Fibroblast of lung (primary cell): ENCODE measurements around the gene ERBB4. TPM values are rescaled to one million over a fixed set of nuclear protein-coding genes. Genes with fewer than 3 reads are reported as not detected.

Experiments
- DNase-seq, 2 donors: peaks; one replicate each; pipeline versions ENCODE4 v3.0.0 to v3.0.0-alpha.2; 2010; ENCODE audit warnings: low read depth in 2 of 2
- H2AFZ ChIP-seq: 2 replicates; pipeline ENCODE4 v1.5.1; 2012; ENCODE audit warnings: low read length, control low read depth, inconsistent platforms
- H3K27ac ChIP-seq: 2 replicates; pipeline ENCODE4 v1.5.1; 2011; ENCODE audit warnings: low read length, control low read depth; ENCODE audit not compliant: insufficient read depth
- H3K27me3 ChIP-seq: 2 replicates; pipeline ENCODE4 v1.5.1; 2011; ENCODE audit warnings: mild to moderate bottlenecking, low read length; ENCODE audit not compliant: control insufficient read depth, insufficient read depth
- H3K36me3 ChIP-seq: 2 replicates; pipeline ENCODE4 v1.5.1; 2011; ENCODE audit warnings: low read length; ENCODE audit not compliant: control insufficient read depth, insufficient read depth
- H3K4me1 ChIP-seq: 2 replicates; pipeline ENCODE4 v1.5.1; 2011; ENCODE audit warnings: low read length; ENCODE audit not compliant: control insufficient read depth, insufficient read depth; ENCODE audit errors: extremely low read depth
- H3K4me2 ChIP-seq: 2 replicates; pipeline ENCODE4 v1.5.1; 2011; ENCODE audit warnings: low read length, control low read depth; ENCODE audit not compliant: insufficient read depth; ENCODE audit errors: extremely low read depth
- H3K4me3 ChIP-seq, 4 experiments: fragments of 200-600 bp in 1 of 4; sonication (generic) in 1 of 4; replicated peaks in 1 of 4; 2 replicates each; pipeline ENCODE4 v1.5.1; 2011 to 2016; ENCODE audit warnings: low read length in 4 of 4, low read depth in 3 of 4, mild to moderate bottlenecking in 3 of 4, control low read depth in 2 of 4, inconsistent platforms in 1 of 4, mixed read lengths in 1 of 4; ENCODE audit not compliant: insufficient read depth in 1 of 4; ENCODE audit errors: control extremely low read depth in 1 of 4
- H3K79me2 ChIP-seq: 2 replicates; pipeline ENCODE4 v1.5.1; 2012; ENCODE audit warnings: mild to moderate bottlenecking, low read length, inconsistent platforms; ENCODE audit not compliant: control insufficient read depth, insufficient read depth
- H3K9ac ChIP-seq: 2 replicates; pipeline ENCODE4 v1.5.1; 2011; ENCODE audit warnings: mild to moderate bottlenecking, low read length, control low read depth; ENCODE audit not compliant: insufficient read depth
- H3K9me3 ChIP-seq: 2 replicates; pipeline ENCODE4 v1.5.1; 2012; ENCODE audit warnings: low read depth, low read length; ENCODE audit not compliant: control insufficient read depth, insufficient read depth
- H4K20me1 ChIP-seq: 2 replicates; pipeline ENCODE4 v1.5.1; 2011; ENCODE audit warnings: low read length; ENCODE audit not compliant: control insufficient read depth, insufficient read depth; ENCODE audit errors: extremely low read depth
- CTCF ChIP-seq, 2 donors: IDR thresholded peaks in 1 of 2; conservative IDR thresholded peaks in 1 of 2; 1 replicate in 1 of 2; 2 replicates in 1 of 2; pipeline ENCODE4 v1.5.1; 2011 to 2012; ENCODE audit warnings: low read length in 2 of 2, control low read depth in 1 of 2, inconsistent platforms in 1 of 2, low read depth in 1 of 2, mild to moderate bottlenecking in 1 of 2
- EZH2 ChIP-seq: IDR thresholded peaks from 2 replicates; pipeline ENCODE4 v1.5.1; 2012; ENCODE audit warnings: low read length, control low read depth, mild to moderate bottlenecking; ENCODE audit errors: missing control alignments
- polyA plus RNA-seq, 2 donors: library from polyadenylated mRNA; depleted of rRNA in 1 of 2; stranded (reverse) in 1 of 2; unstranded in 1 of 2; fragments of >200 nt; gene quantifications; 2 replicates each; pipeline ENCODE4 v1.2.1, GENCODE V29; 2011 to 2012; ENCODE audit warnings: missing spikeins in 1 of 2
- total RNA-seq: library from RNA; depleted of rRNA; stranded (reverse); fragments of >200 nt; gene quantifications from 2 replicates; pipeline ENCODE4 v1.2.1, GENCODE V29; 2014

ERBB4 gene
- total and polyA plus RNA-seq, 2 donors (not counting 1 experiment from before 2014, with no cell fraction given) = 0.08 to 0.17 TPM

- Histone ChIP-seq H3K4me3 (peak overlapping the region; percentile 33 to 61 (median 34)), H3K36me3 (no peaks in the 10 kb centered on the region), H3K4me2 (peak overlapping the region; percentile 89), H4K20me1 (no peaks in the 10 kb centered on the region), H3K27ac (no peak overlapping the region), H3K9ac (no peak overlapping the region), H3K9me3 (no peaks in the 10 kb centered on the region), H3K27me3 (peaks cover 17% of the 10 kb centered on the region), H2AFZ (no peak overlapping the region), H3K79me2 (no peaks in the 10 kb centered on the region), H3K4me1 (peaks cover 2% of the 10 kb centered on the region)
- peak in 1 of 2 donors; percentile 17 for DNase-seq
- TF ChIP-seq EZH2 = peak; percentile 67
- no peak for TF ChIP-seq CTCF (conservative IDR thresholded peaks at IDR 0.05 in 1 of 2, IDR thresholded peaks at IDR 0.05 in 1 of 2; ENCODE audit: low read depth in 1 of 2, low read length in 2 of 2)
Observed at GRCh38 chr2:212536817-212537725, 1.5 kb downstream of the ERBB4 start.

GRCh38 chr2:212535996-212536816, 2.4 kb downstream of the ERBB4 start:
- H2AFZ ChIP-seq = no peak overlapping the region
- TF ChIP-seq CTCF (conservative IDR thresholded peaks at IDR 0.05 in 1 of 2, IDR thresholded peaks at IDR 0.05 in 1 of 2; ENCODE audit: low read depth in 1 of 2, low read length in 2 of 2) (no peak), EZH2 (no peak)
- H3K27ac ChIP-seq = no peak overlapping the region
- peak overlapping the region in 2 of 4 experiments; percentile 19 to 61 for H3K4me3 ChIP-seq
- no peaks in the 10 kb centered on the region for H3K9me3 ChIP-seq
- peaks cover 2% of the 10 kb centered on the region for H3K4me1 ChIP-seq
- no peaks in the 10 kb centered on the region for H3K79me2 ChIP-seq
- peaks cover 17% of the 10 kb centered on the region for H3K27me3 ChIP-seq
- H3K36me3 ChIP-seq = no peaks in the 10 kb centered on the region
- peak overlapping the region; percentile 11 for H3K4me2 ChIP-seq
- no peak overlapping the region for H3K9ac ChIP-seq
- H4K20me1 ChIP-seq = no peaks in the 10 kb centered on the region
- DNase-seq = no peak

- H3K4me2 ChIP-seq = no peak overlapping the region
- no peaks in the 10 kb centered on the region for H3K9me3 ChIP-seq
- peaks cover 17% of the 10 kb centered on the region for H3K27me3 ChIP-seq
- H3K4me3 ChIP-seq = no peak overlapping the region
- H3K36me3 ChIP-seq = no peaks in the 10 kb centered on the region
- TF ChIP-seq EZH2 (no peak), CTCF (conservative IDR thresholded peaks at IDR 0.05 in 1 of 2, IDR thresholded peaks at IDR 0.05 in 1 of 2; ENCODE audit: low read depth in 1 of 2, low read length in 2 of 2) (no peak)
- H3K9ac ChIP-seq = no peak overlapping the region
- no peaks in the 10 kb centered on the region for H3K79me2 ChIP-seq
- H4K20me1 ChIP-seq = no peaks in the 10 kb centered on the region
- no peak overlapping the region for H3K27ac ChIP-seq
- DNase-seq = no peak
- peaks cover 2% of the 10 kb centered on the region for H3K4me1 ChIP-seq
- H2AFZ ChIP-seq = no peak overlapping the region
Observed at GRCh38 chr2:212534336-212534735, 4.3 kb downstream of the ERBB4 start.
